ENCODE results near the gene AGBL1. TPM values are rescaled to one million over a fixed set of nuclear protein-coding genes. Genes with fewer than 3 reads are reported as not detected.

The AGBL1 gene
- total RNA-seq, 3 donors from 2014 or later (not counting 1 experiment from before 2014, with no cell fraction given), result not detected

GRCh38 chr15:86776145-86776544 is 696.5 kb downstream of the AGBL1 start:
- TF ChIP-seq CTCF (IDR thresholded peaks at IDR 0.05), result no peak
- H3K9me3 Mint-ChIP-seq, result peaks cover 0 to 4% of the 10 kb centered on the region in 2 donors
- Histone ChIP-seq H3K27me3 (ENCODE audit: control insufficient read depth, insufficient read depth, low read length) (no peaks in the 10 kb centered on the region), H3K4me3 (ENCODE audit: low read length) (no peak overlapping the region), H3K9me3 (ENCODE audit: control insufficient read depth, insufficient read depth, low read length) (no peaks in the 10 kb centered on the region), H3K36me3 (ENCODE audit: control insufficient read depth, insufficient read depth, low read length) (no peaks in the 10 kb centered on the region), H3K27ac (ENCODE audit: low read length) (no peak overlapping the region), H3K4me1 (ENCODE audit: control insufficient read depth, insufficient read depth, low read length) (no peaks in the 10 kb centered on the region)
- no peaks in the 10 kb centered on the region for H3K36me3 Mint-ChIP-seq
- no peak for DNase-seq
- H3K4me1 Mint-ChIP-seq, result no peaks in the 10 kb centered on the region
- intact Hi-C loops (cut with micrococcal nuclease), result no loop called here
- 73% methylated on average over 1 of the region's 2 CpGs for WGBS (ENCODE audit: insufficient coverage)
- no peaks in the 10 kb centered on the region for H3K27me3 Mint-ChIP-seq (ENCODE audit: low read depth in 2 of 2)
- ATAC-seq, result no peak
- no peak overlapping the region for H3K4me3 Mint-ChIP-seq
- H3K27ac Mint-ChIP-seq, result no peak overlapping the region

- WGBS (ENCODE audit: insufficient coverage), result 80% methylated on average over 1 of the region's 1 CpG
- ATAC-seq (no peak), DNase-seq (no peak)
- Mint-ChIP-seq H3K4me3 (no peak overlapping the region), H3K9me3 (no peaks in the 10 kb centered on the region), H3K27ac (no peak overlapping the region), H3K4me1 (no peaks in the 10 kb centered on the region), H3K36me3 (no peaks in the 10 kb centered on the region), H3K27me3 (ENCODE audit: low read depth in 2 of 2) (no peaks in the 10 kb centered on the region)
- H3K36me3 ChIP-seq (ENCODE audit: control insufficient read depth, insufficient read depth, low read length), result no peaks in the 10 kb centered on the region
- no peaks in the 10 kb centered on the region for H3K27me3 ChIP-seq (ENCODE audit: control insufficient read depth, insufficient read depth, low read length)
- TF ChIP-seq CTCF (IDR thresholded peaks at IDR 0.05), result no peak
- H3K4me1 ChIP-seq (ENCODE audit: control insufficient read depth, insufficient read depth, low read length), result no peaks in the 10 kb centered on the region
- intact Hi-C loops (cut with micrococcal nuclease), result no loop called here
- no peaks in the 10 kb centered on the region for H3K9me3 ChIP-seq (ENCODE audit: control insufficient read depth, insufficient read depth, low read length)
- no peak overlapping the region for H3K4me3 ChIP-seq (ENCODE audit: low read length)
- H3K27ac ChIP-seq (ENCODE audit: low read length), result no peak overlapping the region
Measured at GRCh38 chr15:86796521-86796920, 716.9 kb downstream of the AGBL1 start.

GRCh38 chr15:86797135-86797534 is 717.5 kb downstream of the AGBL1 start:
- no peak overlapping the region for H3K4me3 ChIP-seq (ENCODE audit: low read length)
- no peak overlapping the region for H3K27ac ChIP-seq (ENCODE audit: low read length)
- H3K36me3 ChIP-seq (ENCODE audit: control insufficient read depth, insufficient read depth, low read length), result no peaks in the 10 kb centered on the region
- Mint-ChIP-seq H3K27ac (no peak overlapping the region), H3K27me3 (ENCODE audit: low read depth in 2 of 2) (no peaks in the 10 kb centered on the region), H3K4me1 (no peaks in the 10 kb centered on the region), H3K4me3 (no peak overlapping the region), H3K36me3 (no peaks in the 10 kb centered on the region), H3K9me3 (no peaks in the 10 kb centered on the region)
- no peaks in the 10 kb centered on the region for H3K27me3 ChIP-seq (ENCODE audit: control insufficient read depth, insufficient read depth, low read length)
- TF ChIP-seq CTCF (IDR thresholded peaks at IDR 0.05), result no peak
- intact Hi-C loops (cut with micrococcal nuclease), result no loop called here
- ATAC-seq (no peak), DNase-seq (no peak)
- no peaks in the 10 kb centered on the region for H3K9me3 ChIP-seq (ENCODE audit: control insufficient read depth, insufficient read depth, low read length)
- no peaks in the 10 kb centered on the region for H3K4me1 ChIP-seq (ENCODE audit: control insufficient read depth, insufficient read depth, low read length)
- WGBS (ENCODE audit: insufficient coverage), result 55% methylated on average over 3 of the region's 3 CpGs

GRCh38 chr15:86799226-86799625 is 719.6 kb downstream of the AGBL1 start:
- Histone ChIP-seq H3K9me3 (ENCODE audit: control insufficient read depth, insufficient read depth, low read length) (no peaks in the 10 kb centered on the region), H3K4me3 (ENCODE audit: low read length) (no peak overlapping the region), H3K27ac (ENCODE audit: low read length) (no peak overlapping the region), H3K4me1 (ENCODE audit: control insufficient read depth, insufficient read depth, low read length) (no peaks in the 10 kb centered on the region), H3K36me3 (ENCODE audit: control insufficient read depth, insufficient read depth, low read length) (no peaks in the 10 kb centered on the region), H3K27me3 (ENCODE audit: control insufficient read depth, insufficient read depth, low read length) (no peaks in the 10 kb centered on the region)
- WGBS (ENCODE audit: insufficient coverage), result no CpG with 5 or more reads among the region's 3 CpGs
- no peak overlapping the region for H3K27ac Mint-ChIP-seq
- TF ChIP-seq CTCF (IDR thresholded peaks at IDR 0.05), result no peak
- ATAC-seq (no peak), DNase-seq (no peak)
- no peaks in the 10 kb centered on the region for H3K9me3 Mint-ChIP-seq
- no peaks in the 10 kb centered on the region for H3K36me3 Mint-ChIP-seq
- no peaks in the 10 kb centered on the region for H3K27me3 Mint-ChIP-seq (ENCODE audit: low read depth in 2 of 2)
- intact Hi-C loops (cut with micrococcal nuclease), result no loop called here
- no peak overlapping the region for H3K4me3 Mint-ChIP-seq
- H3K4me1 Mint-ChIP-seq, result no peaks in the 10 kb centered on the region
